Measurements from ENCODE around the gene STK35.
"Not testable (repeated sequence)": the region's sequence is repeated elsewhere in the genome, so short reads cannot be mapped to it uniquely, and the experiment has no call there.

The STK35 gene

GRCh38 chr20:2164421-2164820, 62.8 kb downstream of the STK35 start:
- no peak for DNase-seq

- no peak for DNase-seq
Measured at GRCh38 chr20:2164966-2165365, 63.3 kb downstream of the STK35 start.

- DNase-seq = no peak
Measured at GRCh38 chr20:2165871-2166270, 64.2 kb downstream of the STK35 start.

GRCh38 chr20:2167112-2167511, 65.5 kb downstream of the STK35 start:
- DNase-seq = no peak

- no peak for DNase-seq
Measured at GRCh38 chr20:2168946-2169345, 67.3 kb downstream of the STK35 start.

- no peak for DNase-seq
Measured at GRCh38 chr20:2169456-2170088, 67.9 kb downstream of the STK35 start.

GRCh38 chr20:2170404-2170803, 68.8 kb downstream of the STK35 start:
- DNase-seq = no peak

GRCh38 chr20:2171266-2171790, 69.7 kb downstream of the STK35 start:
- DNase-seq = no peak

GRCh38 chr20:2171840-2172239, 70.2 kb downstream of the STK35 start:
- DNase-seq = not testable (repeated sequence)

GRCh38 chr20:2172305-2173175, 70.9 kb downstream of the STK35 start:
- peak; percentile 49 for DNase-seq

GRCh38 chr20:2173186-2173585, 71.6 kb downstream of the STK35 start:
- no peak for DNase-seq

GRCh38 chr20:2174067-2174466, 72.4 kb downstream of the STK35 start:
- DNase-seq = no peak

- no peak for DNase-seq
Measured at GRCh38 chr20:2176946-2177345, 75.3 kb downstream of the STK35 start.

GRCh38 chr20:2178318-2179232, 76.9 kb downstream of the STK35 start:
- no peak for DNase-seq

- DNase-seq = no peak
Measured at GRCh38 chr20:2179233-2179580, 77.6 kb downstream of the STK35 start.

GRCh38 chr20:2179949-2180348, 78.3 kb downstream of the STK35 start:
- DNase-seq = no peak

- no peak for DNase-seq
Measured at GRCh38 chr20:2183381-2183780, 81.8 kb downstream of the STK35 start.

- not testable (repeated sequence) for DNase-seq
Measured at GRCh38 chr20:2184933-2185332, 83.3 kb downstream of the STK35 start.

GRCh38 chr20:2195614-2196013, 94.0 kb downstream of the STK35 start:
- DNase-seq = no peak

- DNase-seq = no peak
Measured at GRCh38 chr20:2197166-2197565, 95.5 kb downstream of the STK35 start.

Data from stimulated activated naive CD4-positive, alpha-beta T cell treated with Interleukin-2 at 50 U/mL for 16 hours (primary cell).